WERI-Rb-1 (cell line): ENCODE results near the gene RNASE4.
A peak's percentile ranks its signal among the peaks of the same experiment; 100 is the strongest.

ENCODE experiments used
- DNase-seq: peaks from one replicate; pipeline ENCODE4 v3.0.0-alpha.2; 2020
- H3K27ac ChIP-seq: fragments of 250-450 bp; sonication (Bioruptor Pico); 2 replicates; pipeline ENCODE4 v1.5.1; 2020; ENCODE audit warnings: mild to moderate bottlenecking, moderate library complexity
- H3K27me3 ChIP-seq: fragments of 250-450 bp; sonication (Bioruptor Pico); 2 replicates; pipeline ENCODE4 v1.5.1; 2021; ENCODE audit warnings: mild to moderate bottlenecking, low read depth, moderate library complexity; ENCODE audit not compliant: insufficient read depth, severe bottlenecking
- H3K36me3 ChIP-seq: fragments of 250-450 bp; sonication (Bioruptor Pico); 2 replicates; pipeline ENCODE4 v1.5.1; 2020; ENCODE audit warnings: mild to moderate bottlenecking, moderate library complexity
- H3K4me3 ChIP-seq: 2 replicates; pipeline ENCODE4 v1.5.1; 2011; ENCODE audit warnings: low read depth, mild to moderate bottlenecking, control low read depth, low read length
- H3K9me3 ChIP-seq: fragments of 250-450 bp; sonication (Bioruptor Pico); 2 replicates; pipeline ENCODE4 v1.5.1; 2021; ENCODE audit warnings: mild to moderate bottlenecking, moderate library complexity; ENCODE audit not compliant: severe bottlenecking
- CTCF ChIP-seq: IDR thresholded peaks from 2 replicates; pipeline ENCODE4 v1.5.1; 2011; ENCODE audit warnings: low read depth, mild to moderate bottlenecking, control low read depth, inconsistent platforms, low read length

RNASE4 gene

GRCh38 chr14:20684662-20685456 is 499 bp downstream of the RNASE4 start:
- Histone ChIP-seq H3K4me3 (no peak overlapping the region), H3K9me3 (peaks cover 29% of the 10 kb centered on the region), H3K27ac (no peak overlapping the region), H3K36me3 (no peaks in the 10 kb centered on the region), H3K27me3 (peaks cover 98% of the 10 kb centered on the region)
- no peak for TF ChIP-seq CTCF
- DNase-seq: no peak

GRCh38 chr14:20686386-20687143 is 2.2 kb downstream of the RNASE4 start:
- Histone ChIP-seq H3K4me3 (no peak overlapping the region), H3K27ac (no peak overlapping the region), H3K36me3 (no peaks in the 10 kb centered on the region), H3K27me3 (peaks cover 94% of the 10 kb centered on the region), H3K9me3 (peaks cover 26% of the 10 kb centered on the region)
- TF ChIP-seq CTCF: no peak
- DNase-seq: no peak

GRCh38 chr14:20687362-20688166 is 3.2 kb downstream of the RNASE4 start:
- H3K27me3 ChIP-seq: peaks cover 94% of the 10 kb centered on the region
- TF ChIP-seq CTCF: no peak
- H3K36me3 ChIP-seq: no peaks in the 10 kb centered on the region
- peaks cover 25% of the 10 kb centered on the region for H3K9me3 ChIP-seq
- no peak overlapping the region for H3K4me3 ChIP-seq
- DNase-seq: no peak
- H3K27ac ChIP-seq: no peak overlapping the region

- no peak for TF ChIP-seq CTCF
- H3K4me3 ChIP-seq: no peak within 1 kb of the TSS
Observed at GRCh38 chr14:20688167-20688839, 3.9 kb downstream of the RNASE4 start, which contains the start of gene ANG. Gene ANG (plus strand): TSS chr14:20688764. CDS start chr14:20693565, 4,801 bp downstream.

GRCh38 chr14:20690848-20691640 is 6.7 kb downstream of the RNASE4 start:
- DNase-seq: no peak
- no peaks in the 10 kb centered on the region for H3K36me3 ChIP-seq
- TF ChIP-seq CTCF: peak; percentile 66

More at GRCh38 chr14:20688167-20688839, 3.9 kb downstream of the RNASE4 start, which contains the start of gene ANG:
- Histone ChIP-seq H3K9me3 (peaks cover 17% of the 10 kb centered on the region), H3K36me3 (no peaks in the 10 kb centered on the region), H3K27ac (no peak within 1 kb of the TSS), H3K27me3 (peaks cover 94% of the 10 kb centered on the region)
- no peak for DNase-seq

More at GRCh38 chr14:20690848-20691640, 6.7 kb downstream of the RNASE4 start:
- Histone ChIP-seq H3K4me3 (no peak overlapping the region), H3K9me3 (no peaks in the 10 kb centered on the region), H3K27me3 (peaks cover 92% of the 10 kb centered on the region), H3K27ac (no peak overlapping the region)
